Gastrocnemius medialis (tissue), 4 donors: ENCODE data around the gene CACNA1S. TPM values are rescaled to one million over a fixed set of nuclear protein-coding genes. Genes with fewer than 3 reads are reported as not detected.

Source experiments
- ATAC-seq, 2 donors: fragments of 150-250 bp; one replicate each; pipeline ENCODE4 v1.9.1; 2016
- DNase-seq, 2 donors: peaks; one replicate each; pipeline ENCODE4 v3.0.0-alpha.2; 2019
- H3K27ac ChIP-seq, 4 donors: fragments of 200-600 bp; sonication (generic); 1 replicate in 1 of 4; 2 replicates in 3 of 4; pipeline ENCODE4 v1.5.1; 2016 to 2018; ENCODE audit warnings: mild to moderate bottlenecking in 2 of 4, moderate library complexity in 1 of 4
- H3K27me3 ChIP-seq, 3 donors: fragments of 200-600 bp; sonication (generic) in 2 of 3; 1 replicate in 1 of 3; 2 replicates in 2 of 3; pipeline versions ENCODE4 v1.5.1 to v1.6.0; 2016 to 2019; ENCODE audit warnings: mild to moderate bottlenecking in 1 of 3, moderate library complexity in 1 of 3
- H3K36me3 ChIP-seq, 2 donors: fragments of 200-600 bp; sonication (generic) in 1 of 2; one replicate each; pipeline ENCODE4 v1.5.1; 2017 to 2018
- H3K4me1 ChIP-seq, 2 donors: fragments of 200-600 bp; sonication (generic) in 1 of 2; one replicate each; pipeline ENCODE4 v1.5.1; 2016 to 2017; ENCODE audit warnings: mild to moderate bottlenecking in 2 of 2
- H3K4me3 ChIP-seq, 4 donors: fragments of 200-600 bp; sonication (generic) in 3 of 4; 1 replicate in 1 of 4; 2 replicates in 3 of 4; pipeline ENCODE4 v1.5.1; 2016 to 2019; ENCODE audit warnings: mild to moderate bottlenecking in 2 of 4
- H3K9me3 ChIP-seq, 3 donors: fragments of 200-600 bp; sonication (generic) in 2 of 3; 1 replicate in 1 of 3; 2 replicates in 2 of 3; pipeline ENCODE4 v1.5.1; 2016 to 2019
- CTCF ChIP-seq, 5 experiments: fragments of 450-650 bp in 3 of 5; fragments of 200-600 bp in 2 of 5; sonication (generic) in 2 of 5; IDR thresholded peaks in 4 of 5; conservative IDR thresholded peaks in 1 of 5; 1 replicate in 4 of 5; 2 replicates in 1 of 5; pipeline ENCODE4 v1.5.1; 2016 to 2019; ENCODE audit warnings: antibody characterized with exemption in 5 of 5, mild to moderate bottlenecking in 3 of 5, moderate library complexity in 3 of 5
- POLR2A ChIP-seq, 2 donors: fragments of 450-650 bp; IDR thresholded peaks; one replicate each; pipeline ENCODE4 v1.6.1; 2017; ENCODE audit warnings: antibody characterized with exemption in 2 of 2, mild to moderate bottlenecking in 2 of 2, moderate library complexity in 2 of 2
- in situ Hi-C, 4 donors: fragments of 200-750 bp; cut with MboI; loops; one replicate each; pipeline versions ENCODE4 v1.15.0 to v1.8.0; 2017; ENCODE audit warnings: low sequenced_read_pairs in 4 of 4
- intact Hi-C: fragments of 100-400 bp; cut with DNase I; formaldehyde crosslinking; loops from one replicate; pipeline ENCODE4 v1.15.1; 2023; ENCODE audit warnings: low total_unique reads
- total RNA-seq, 4 donors: library from RNA; depleted of rRNA; stranded (reverse); fragments of >200 nt; gene quantifications; one replicate each; pipeline versions ENCODE4 v1.1.0 to v1.2.3, GENCODE V29; 2016

CACNA1S gene
- total RNA-seq, 4 donors from 2014 or later = 74.3 to 93.5 (median 81.2) TPM

- Histone ChIP-seq H3K4me1 (peaks cover 87 to 95% of the 10 kb centered on the region in 2 donors), H3K27ac (peak overlapping the region; percentile 89 to 98 (median 96)), H3K9me3 (no peaks in the 10 kb centered on the region), H3K27me3 (no peaks in the 10 kb centered on the region), H3K36me3 (no peaks in the 10 kb centered on the region), H3K4me3 (no peak overlapping the region)
- TF ChIP-seq CTCF (IDR thresholded peaks at IDR 0.05 in 4 of 5, conservative IDR thresholded peaks at IDR 0.05 in 1 of 5) (no peak), POLR2A (IDR thresholded peaks at IDR 0.05) (no peak)
- ATAC-seq = no peak
- intact Hi-C loops (no loop called here), in situ Hi-C loops (no loop called here)
- no peak for DNase-seq
Measured at GRCh38 chr1:201098992-201099677, 13.1 kb downstream of the CACNA1S start.

- intact Hi-C loops = loop anchor here (1.0 to 2.0 kb wide), 2 partner anchors 14 to 74 kb away; no protein-coding TSS in a partner anchor
- TF ChIP-seq CTCF (IDR thresholded peaks at IDR 0.05 in 4 of 5, conservative IDR thresholded peaks at IDR 0.05 in 1 of 5) (no peak), POLR2A (IDR thresholded peaks at IDR 0.05) (no peak)
Measured at GRCh38 chr1:201096977-201097856, 15.0 kb downstream of the CACNA1S start.

GRCh38 chr1:201096041-201096461, 16.2 kb downstream of the CACNA1S start:
- H3K27me3 ChIP-seq = no peaks in the 10 kb centered on the region
- no peak overlapping the region for H3K4me3 ChIP-seq
- H3K4me1 ChIP-seq = peaks cover 76 to 88% of the 10 kb centered on the region in 2 donors
- intact Hi-C loops (loop anchor here (1.0 to 2.0 kb wide), 2 partner anchors 15 to 75 kb away; no protein-coding TSS in a partner anchor), in situ Hi-C loops (no loop called here)
- peak overlapping the region; percentile 89 to 98 (median 96) for H3K27ac ChIP-seq
- peak; percentile 11 to 23 for TF ChIP-seq POLR2A (IDR thresholded peaks at IDR 0.05)
- no peak for TF ChIP-seq CTCF (IDR thresholded peaks at IDR 0.05 in 4 of 5, conservative IDR thresholded peaks at IDR 0.05 in 1 of 5)
- peak; percentile 60 to 68 for ATAC-seq
- H3K36me3 ChIP-seq = no peaks in the 10 kb centered on the region
- H3K9me3 ChIP-seq = no peaks in the 10 kb centered on the region
- DNase-seq = peak; percentile 88 to 98

More at GRCh38 chr1:201096977-201097856, 15.0 kb downstream of the CACNA1S start:
- H3K27me3 ChIP-seq = no peaks in the 10 kb centered on the region
- H3K4me3 ChIP-seq = no peak overlapping the region
- H3K36me3 ChIP-seq = no peaks in the 10 kb centered on the region
- no peaks in the 10 kb centered on the region for H3K9me3 ChIP-seq
- in situ Hi-C loops = no loop called here
- peaks cover 76 to 89% of the 10 kb centered on the region in 2 donors for H3K4me1 ChIP-seq
- peak overlapping the region; percentile 89 to 98 (median 96) for H3K27ac ChIP-seq
- DNase-seq = peak in 1 of 2 donors; percentile 48
- peak in 1 of 2 donors; percentile 18 for ATAC-seq

- peaks cover 77 to 88% of the 10 kb centered on the region in 2 donors for H3K4me1 ChIP-seq
- peak overlapping the region; percentile 89 to 98 (median 96) for H3K27ac ChIP-seq
- no peaks in the 10 kb centered on the region for H3K9me3 ChIP-seq
- ATAC-seq (peak in 1 of 2 donors; percentile 7), DNase-seq (no peak)
- no peaks in the 10 kb centered on the region for H3K27me3 ChIP-seq
- peak overlapping the region in 1 of 4 donors; percentile 22 for H3K4me3 ChIP-seq
- TF ChIP-seq POLR2A (IDR thresholded peaks at IDR 0.05) (no peak), CTCF (IDR thresholded peaks at IDR 0.05 in 4 of 5, conservative IDR thresholded peaks at IDR 0.05 in 1 of 5) (no peak)
- in situ Hi-C loops = no loop called here
- intact Hi-C loops = no loop called here
- H3K36me3 ChIP-seq = no peaks in the 10 kb centered on the region
Measured at GRCh38 chr1:201095581-201095980, 16.6 kb downstream of the CACNA1S start.
